DOHH2 (cell line): ENCODE results near the gene KMT2B.

ENCODE experiments used
- H3F3A ChIP-seq: fragments of 200-600 bp; sonication (generic), shearing (Covaris generic); 2 replicates; pipeline ENCODE4 v1.6.0; 2016; ENCODE audit warnings: antibody characterized with exemption, mild to moderate bottlenecking; ENCODE audit not compliant: control insufficient read depth, insufficient read depth
- H3K27ac ChIP-seq: fragments of 200-600 bp; sonication (generic); 2 replicates; pipeline ENCODE4 v1.5.1; 2014; ENCODE audit warnings: low read depth, mild to moderate bottlenecking, low read length, moderate library complexity
- H3K27me3 ChIP-seq: fragments of 200-600 bp; sonication (generic); 2 replicates; pipeline ENCODE4 v1.6.1; 2014; ENCODE audit warnings: mild to moderate bottlenecking, low read length, mixed read lengths; ENCODE audit not compliant: control insufficient read depth
- H3K36me3 ChIP-seq: fragments of 200-600 bp; sonication (generic); 2 replicates; pipeline ENCODE4 v1.6.1; 2014; ENCODE audit warnings: mild to moderate bottlenecking, low read length, moderate library complexity, mixed read lengths; ENCODE audit not compliant: control insufficient read depth
- H3K4me1 ChIP-seq: fragments of 200-600 bp; sonication (generic); 2 replicates; pipeline ENCODE4 v1.6.1; 2014; ENCODE audit warnings: mild to moderate bottlenecking, low read length, mixed read lengths; ENCODE audit not compliant: control insufficient read depth
- H3K4me2 ChIP-seq: fragments of 200-600 bp; sonication (generic); 2 replicates; pipeline ENCODE4 v1.6.0; 2014; ENCODE audit warnings: mild to moderate bottlenecking, low read length, moderate library complexity
- H3K4me3 ChIP-seq: fragments of 200-600 bp; sonication (generic); 2 replicates; pipeline ENCODE4 v1.5.1; 2014; ENCODE audit warnings: mild to moderate bottlenecking, low read length, mixed read lengths
- H3K79me2 ChIP-seq: fragments of 200-600 bp; sonication (generic); 2 replicates; pipeline ENCODE4 v1.6.1; 2014; ENCODE audit warnings: mild to moderate bottlenecking, low read length, mixed read lengths; ENCODE audit not compliant: control insufficient read depth
- H3K9me2 ChIP-seq: fragments of 200-600 bp; sonication (generic); replicated peaks from 2 replicates; pipeline ENCODE4 v1.6.1; 2014; ENCODE audit warnings: mild to moderate bottlenecking, low read length, mixed read lengths; ENCODE audit not compliant: control insufficient read depth
- H3K9me3 ChIP-seq: fragments of 200-600 bp; sonication (generic); 2 replicates; pipeline ENCODE4 v1.6.1; 2014; ENCODE audit warnings: antibody characterized with exemption, low read length, mixed read lengths; ENCODE audit not compliant: control insufficient read depth, insufficient read depth
- H4K20me1 ChIP-seq: fragments of 200-600 bp; sonication (generic); 2 replicates; pipeline ENCODE4 v1.6.0; 2014; ENCODE audit warnings: low read depth, mild to moderate bottlenecking, antibody characterized with exemption, low read length, moderate library complexity; ENCODE audit not compliant: control insufficient read depth, insufficient read depth
- CTCF ChIP-seq: fragments of 200-600 bp; sonication (generic); IDR thresholded peaks from one replicate; pipeline ENCODE4 v1.5.1; 2014; ENCODE audit warnings: antibody characterized with exemption, mild to moderate bottlenecking, low read depth, low read length; ENCODE audit not compliant: poor library complexity, severe bottlenecking
- EZH2phosphoT487 ChIP-seq: fragments of 200-600 bp; sonication (generic); IDR thresholded peaks from 2 replicates; pipeline ENCODE4 v1.6.1; 2017; ENCODE audit warnings: borderline replicate concordance, mild to moderate bottlenecking, antibody characterized with exemption, low read length, moderate library complexity, mixed read lengths

KMT2B gene

DNA sequence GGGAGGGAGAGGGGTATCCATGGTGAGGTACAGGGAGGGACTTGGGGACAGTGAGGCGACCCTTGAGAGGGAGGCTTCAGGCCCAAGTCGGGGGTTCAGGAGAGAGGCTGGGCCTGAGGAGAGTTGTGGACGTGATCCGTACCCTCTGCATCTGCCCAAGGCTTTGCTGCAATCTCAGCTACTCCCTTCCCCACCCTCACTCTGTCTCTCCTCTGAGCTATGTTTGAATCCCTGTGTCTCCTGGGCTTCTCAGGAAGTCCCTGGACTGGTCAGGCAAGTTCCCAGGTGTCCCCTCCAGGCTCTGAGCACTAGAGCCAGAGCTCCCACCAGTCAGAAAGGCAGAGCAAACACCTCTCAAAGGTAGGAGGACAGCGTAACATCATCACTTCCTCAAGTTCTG, 32.4 kb downstream of the KMT2B start:
- Histone ChIP-seq H3F3A (no peaks in the 10 kb centered on the region), H3K4me2 (peak overlapping the region; percentile 26; the same call in 1 of the 2 replicates), H3K79me2 (peaks cover 14% of the 10 kb centered on the region), H3K4me1 (peaks cover 25% of the 10 kb centered on the region), H3K27ac (no peak overlapping the region), H3K9me3 (no peaks in the 10 kb centered on the region), H3K4me3 (no peak overlapping the region), H3K36me3 (no peaks in the 10 kb centered on the region), H4K20me1 (no peaks in the 10 kb centered on the region), H3K9me2 (no peaks in the 10 kb centered on the region), H3K27me3 (no peaks in the 10 kb centered on the region)
- TF ChIP-seq CTCF (no peak), EZH2phosphoT487 (no peak)

DNA sequence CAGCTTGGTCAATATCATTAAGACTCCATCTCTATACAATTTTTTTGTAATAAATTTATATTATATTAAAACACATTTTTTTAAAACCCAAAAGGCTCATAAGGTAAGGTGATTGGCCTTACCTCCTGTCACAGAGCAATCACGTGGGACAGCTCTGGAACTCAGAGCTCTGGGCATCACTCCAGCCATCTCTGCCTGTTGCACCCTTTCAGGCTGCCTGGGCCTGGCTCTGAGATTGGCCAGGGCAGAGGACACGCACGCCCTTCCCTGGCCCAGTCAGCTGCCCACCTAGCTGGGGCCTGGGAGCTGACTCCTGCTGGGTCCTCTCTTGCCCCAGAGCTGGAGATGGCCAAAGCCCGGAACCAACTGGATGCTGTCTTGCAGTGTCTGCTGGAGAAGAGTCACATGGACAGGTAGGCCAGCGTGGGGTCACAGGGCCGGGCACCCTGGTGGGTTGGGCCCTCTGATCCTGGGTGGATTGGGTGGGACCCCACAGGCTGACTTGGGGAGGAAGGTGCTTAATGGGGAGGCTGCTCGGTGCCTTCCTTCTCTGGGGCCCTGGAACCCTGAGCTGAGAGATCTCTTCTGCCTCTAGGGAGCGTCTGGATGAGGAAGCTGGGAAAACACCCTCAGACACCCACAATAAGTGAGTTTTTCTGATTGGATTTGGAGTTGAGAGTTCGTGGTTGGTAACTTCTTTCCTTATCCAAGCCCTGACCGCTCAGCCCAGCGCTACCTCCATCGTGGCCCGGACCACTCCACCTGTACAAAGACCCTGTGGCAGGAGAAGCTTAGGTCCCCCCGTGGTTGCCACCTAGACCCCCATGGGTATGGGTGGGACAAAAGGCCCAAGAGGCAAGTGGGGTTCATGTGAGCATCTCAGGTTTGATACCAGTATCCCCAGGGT, 34.3 kb downstream of the KMT2B start:
- H4K20me1 ChIP-seq = no peaks in the 10 kb centered on the region
- H3K79me2 ChIP-seq = peaks cover 4% of the 10 kb centered on the region
- H3K9me3 ChIP-seq = no peaks in the 10 kb centered on the region
- TF ChIP-seq EZH2phosphoT487 (no peak), CTCF (no peak)
- H3F3A ChIP-seq = no peaks in the 10 kb centered on the region
- no peak overlapping the region for H3K4me2 ChIP-seq
- no peaks in the 10 kb centered on the region for H3K9me2 ChIP-seq
- peaks cover 21% of the 10 kb centered on the region for H3K4me1 ChIP-seq
- H3K36me3 ChIP-seq = no peaks in the 10 kb centered on the region
- no peak overlapping the region for H3K4me3 ChIP-seq
- H3K27me3 ChIP-seq = no peaks in the 10 kb centered on the region
- no peak overlapping the region for H3K27ac ChIP-seq

DNA sequence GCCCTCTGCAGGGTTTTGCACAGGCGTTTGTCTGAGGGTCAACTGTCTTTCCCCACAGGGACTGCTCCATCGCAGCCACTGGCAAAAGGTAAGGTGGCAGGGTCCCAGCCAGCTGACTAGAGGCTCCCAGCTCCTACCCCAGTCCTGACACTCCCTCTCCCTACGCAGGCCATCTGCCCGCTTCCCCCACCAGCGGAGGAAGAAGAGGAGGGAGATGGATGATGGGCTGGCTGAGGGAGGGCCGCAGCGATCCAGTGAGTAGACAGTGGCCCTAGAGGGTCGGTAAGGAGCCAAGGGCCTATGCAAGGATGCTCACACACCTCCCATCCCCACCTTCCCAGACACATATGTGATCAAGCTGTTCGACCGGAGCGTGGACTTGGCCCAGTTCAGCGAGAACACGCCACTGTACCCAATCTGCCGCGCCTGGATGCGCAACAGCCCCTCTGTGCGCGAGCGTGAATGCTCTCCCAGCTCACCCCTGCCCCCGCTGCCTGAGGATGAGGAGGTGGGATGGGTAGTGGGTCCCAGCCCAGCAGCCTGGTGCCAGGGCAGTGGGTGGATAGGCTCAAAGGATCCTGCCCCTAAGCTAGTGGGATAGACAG, 35.0 kb downstream of the KMT2B start:
- H3K9me2 ChIP-seq = no peaks in the 10 kb centered on the region
- no peak overlapping the region for H3K27ac ChIP-seq
- no peak overlapping the region for H3K4me3 ChIP-seq
- H3F3A ChIP-seq = no peaks in the 10 kb centered on the region
- H3K27me3 ChIP-seq = no peaks in the 10 kb centered on the region
- H3K9me3 ChIP-seq = no peaks in the 10 kb centered on the region
- TF ChIP-seq CTCF = no peak
- no peak for TF ChIP-seq EZH2phosphoT487
- H4K20me1 ChIP-seq = no peaks in the 10 kb centered on the region
- H3K36me3 ChIP-seq = no peaks in the 10 kb centered on the region
- peaks cover 4% of the 10 kb centered on the region for H3K79me2 ChIP-seq
- no peak overlapping the region for H3K4me2 ChIP-seq
- H3K4me1 ChIP-seq = peaks cover 22% of the 10 kb centered on the region
